AG08395 (cell line): ENCODE results near the gene DACH1.

Experiments
- DNase-seq: peaks from one replicate; pipeline ENCODE4 v3.0.0; 2012; ENCODE audit warnings: mixed read lengths, low spot score

The DACH1 gene

GRCh38 chr13:71774863-71775262 lies 92.1 kb downstream of the DACH1 start:
- DNase-seq, result no peak

- DNase-seq, result no peak
Observed at GRCh38 chr13:71773531-71773930, 93.5 kb downstream of the DACH1 start.

DNA sequence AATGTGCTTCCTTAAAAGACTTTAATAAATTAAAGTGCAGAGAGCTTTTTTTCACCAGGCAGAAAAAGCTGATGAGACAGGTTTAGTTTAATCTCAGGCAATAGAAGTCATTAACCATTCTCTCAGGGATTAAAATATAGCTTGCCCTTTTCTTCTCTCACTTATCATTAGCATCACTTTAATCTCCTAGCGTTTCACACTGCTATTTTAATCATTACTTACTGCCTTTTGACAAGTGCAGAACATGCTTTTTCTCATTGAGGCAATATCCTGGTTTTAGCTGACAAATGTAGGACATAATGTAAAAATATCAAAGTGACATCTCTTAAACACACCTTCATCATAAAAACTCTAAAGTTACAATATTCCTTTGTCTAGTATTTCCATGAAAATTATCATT lies 94.6 kb downstream of the DACH1 start:
- DNase-seq, result no peak

GRCh38 chr13:71771144-71771543 lies 95.9 kb downstream of the DACH1 start:
- no peak for DNase-seq

DNA sequence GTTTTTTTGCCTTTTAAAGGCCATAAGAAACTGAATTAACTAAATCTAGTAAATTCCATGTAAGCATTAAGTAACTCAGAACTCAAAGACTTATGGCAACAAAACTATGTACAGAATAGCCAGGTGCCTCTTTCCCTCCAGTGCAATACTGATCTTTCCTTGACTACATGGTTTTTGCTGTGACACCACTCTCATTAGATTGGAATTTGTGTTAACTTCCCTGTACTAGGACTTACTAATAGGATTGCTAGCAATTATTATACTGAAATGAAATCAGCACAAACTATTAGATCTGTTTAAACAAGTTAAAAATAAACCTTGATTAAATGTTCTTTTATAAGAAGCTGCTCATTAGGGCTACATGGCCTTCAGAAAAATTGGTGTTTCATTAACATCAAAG lies 96.3 kb downstream of the DACH1 start:
- DNase-seq, result no peak

GRCh38 chr13:71768881-71769280 lies 98.1 kb downstream of the DACH1 start:
- DNase-seq, result no peak

- DNase-seq, result no peak
Observed at GRCh38 chr13:71759651-71760511, 107.1 kb downstream of the DACH1 start.

DNA sequence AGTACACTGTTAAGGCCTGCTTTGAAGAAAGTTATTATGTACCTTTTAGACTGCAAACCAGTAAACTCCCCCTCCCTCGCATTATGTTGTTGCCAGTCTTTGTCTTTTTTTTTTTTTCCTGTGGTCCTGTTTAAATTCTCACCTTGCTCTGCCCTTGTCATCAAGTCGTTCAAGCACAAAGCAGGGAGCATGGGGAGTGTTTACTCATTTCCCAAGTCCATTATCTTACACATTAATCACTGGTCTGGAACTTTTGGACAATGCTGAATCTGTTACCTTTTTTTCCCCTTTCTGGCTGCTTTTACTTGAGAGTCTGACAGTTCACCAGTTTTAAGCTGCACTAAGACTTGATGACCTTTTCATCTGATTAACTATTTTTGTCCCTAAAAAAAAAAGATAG lies 108.2 kb downstream of the DACH1 start:
- DNase-seq, result no peak

DNA sequence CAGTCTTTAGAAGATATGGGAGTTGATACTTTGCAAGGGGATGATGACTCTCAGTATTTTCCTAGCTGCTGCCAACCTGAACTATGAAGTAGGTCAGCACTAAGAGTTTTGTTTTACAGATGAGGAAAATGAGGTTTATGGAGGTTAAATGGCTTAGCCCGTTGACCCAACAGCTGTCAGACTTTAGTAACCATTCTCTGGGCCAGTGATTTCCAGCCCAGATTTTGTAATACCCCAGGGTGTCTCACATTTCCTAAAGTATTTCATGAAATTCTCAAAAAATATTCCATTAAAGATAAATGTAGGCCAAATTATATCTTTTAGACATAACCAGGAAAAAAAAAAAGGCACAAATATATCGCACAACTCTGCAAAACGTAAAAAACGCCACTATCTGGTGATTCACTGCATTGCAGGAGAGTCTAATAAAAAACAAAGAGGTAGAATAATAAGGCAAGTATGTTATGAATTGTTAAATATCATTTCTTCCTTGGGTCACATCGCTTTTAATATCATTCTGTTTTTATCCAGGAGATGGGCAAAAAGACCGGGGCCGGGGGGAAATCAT lies 112.5 kb downstream of the DACH1 start:
- no peak for DNase-seq

DNA sequence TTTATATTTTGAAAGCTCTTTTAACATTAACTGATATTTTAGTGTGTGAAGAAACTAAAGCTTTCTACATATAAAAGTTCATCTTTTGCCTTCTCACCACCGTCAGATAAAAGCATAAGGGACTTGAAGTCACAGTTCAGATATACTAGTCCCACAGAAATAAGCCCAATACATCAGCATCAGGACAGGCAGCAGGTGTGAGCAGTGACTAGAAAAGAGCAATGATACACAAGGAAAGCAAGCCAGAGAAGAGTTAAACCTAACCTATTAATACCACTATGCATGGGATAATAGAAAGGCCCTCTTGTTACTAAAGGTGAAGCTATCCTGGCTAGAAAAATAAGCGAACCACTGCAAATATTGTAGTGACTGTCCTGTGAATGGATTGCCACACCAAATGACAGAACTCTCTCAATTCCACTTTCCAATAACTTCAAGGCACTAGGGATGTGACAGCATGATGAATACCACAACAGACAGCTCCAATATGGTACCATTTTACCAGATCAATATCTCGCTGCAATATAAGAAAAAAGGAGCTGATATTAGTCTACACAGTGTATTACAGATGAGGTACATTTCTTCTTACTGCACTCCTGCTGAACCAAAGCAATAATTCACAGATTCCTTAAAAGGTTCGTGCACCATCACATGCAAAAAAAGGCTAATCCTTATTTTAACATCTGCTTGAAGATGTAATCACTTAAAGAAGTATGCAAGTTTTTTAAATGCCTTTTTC lies 114.1 kb downstream of the DACH1 start:
- no peak for DNase-seq

DNA sequence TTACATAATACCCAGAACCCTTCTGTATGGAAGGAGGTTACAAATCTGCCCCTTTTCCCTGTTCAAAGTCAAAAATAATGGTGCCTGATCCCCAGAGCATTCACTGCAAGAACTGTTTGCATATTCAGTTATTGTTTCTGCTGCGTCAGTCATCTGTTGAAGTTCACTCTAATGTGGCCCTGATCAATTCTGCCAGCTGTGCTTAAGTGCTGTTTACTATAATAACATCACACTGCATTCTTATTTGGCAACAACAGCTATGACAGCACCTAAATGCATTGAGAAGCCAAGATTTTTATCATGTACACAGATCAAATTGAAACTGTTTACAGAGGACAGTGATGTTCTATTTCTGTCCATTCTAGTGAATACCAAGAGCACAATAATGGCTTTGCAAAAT lies 115.9 kb downstream of the DACH1 start:
- no peak for DNase-seq

GRCh38 chr13:71730267-71730666 lies 136.7 kb downstream of the DACH1 start:
- no peak for DNase-seq

DNA sequence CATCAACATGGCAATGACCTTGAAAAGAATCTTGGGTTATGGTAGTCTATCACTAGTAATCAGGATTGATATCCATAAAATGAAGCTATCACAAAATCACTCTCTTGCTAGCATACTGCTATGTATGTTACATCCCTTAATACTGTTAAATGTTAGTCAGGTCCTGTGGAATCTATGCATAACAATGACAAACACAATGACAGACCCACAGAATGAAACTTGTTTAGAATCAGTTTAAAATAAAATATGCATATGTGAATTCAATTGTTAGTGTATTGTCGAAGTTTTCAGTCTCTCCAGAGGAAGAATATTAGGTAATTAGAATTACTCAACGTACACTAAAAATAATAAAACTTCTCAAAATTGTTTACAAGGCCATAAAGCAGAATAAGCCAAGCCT lies 137.6 kb downstream of the DACH1 start:
- DNase-seq, result no peak

- DNase-seq, result no peak
Observed at GRCh38 chr13:71727662-71728061, 139.3 kb downstream of the DACH1 start.

DNA sequence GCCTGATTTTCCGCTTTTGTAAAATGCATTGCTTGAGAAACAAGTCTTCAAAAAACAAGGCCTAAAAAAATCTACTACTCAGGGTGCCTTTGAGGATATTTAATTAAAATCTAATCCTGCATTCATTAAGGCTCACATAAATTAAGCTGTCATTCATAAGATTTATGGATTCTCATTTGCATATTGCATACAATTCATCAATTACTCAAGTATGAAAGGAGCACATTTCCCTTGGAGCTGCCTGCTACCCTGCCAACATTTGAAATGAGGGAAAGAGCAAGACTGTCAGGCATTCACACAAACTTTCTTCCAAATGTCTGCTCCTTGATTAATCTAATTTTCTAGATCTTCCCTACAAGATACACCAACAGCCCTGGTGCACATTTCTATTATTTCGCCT lies 140.0 kb downstream of the DACH1 start:
- no peak for DNase-seq

- DNase-seq, result no peak
Observed at GRCh38 chr13:71722206-71722605, 144.8 kb downstream of the DACH1 start.

GRCh38 chr13:71721104-71721503 lies 145.9 kb downstream of the DACH1 start:
- no peak for DNase-seq

GRCh38 chr13:71718931-71719330 lies 148.1 kb downstream of the DACH1 start:
- no peak for DNase-seq

DNA sequence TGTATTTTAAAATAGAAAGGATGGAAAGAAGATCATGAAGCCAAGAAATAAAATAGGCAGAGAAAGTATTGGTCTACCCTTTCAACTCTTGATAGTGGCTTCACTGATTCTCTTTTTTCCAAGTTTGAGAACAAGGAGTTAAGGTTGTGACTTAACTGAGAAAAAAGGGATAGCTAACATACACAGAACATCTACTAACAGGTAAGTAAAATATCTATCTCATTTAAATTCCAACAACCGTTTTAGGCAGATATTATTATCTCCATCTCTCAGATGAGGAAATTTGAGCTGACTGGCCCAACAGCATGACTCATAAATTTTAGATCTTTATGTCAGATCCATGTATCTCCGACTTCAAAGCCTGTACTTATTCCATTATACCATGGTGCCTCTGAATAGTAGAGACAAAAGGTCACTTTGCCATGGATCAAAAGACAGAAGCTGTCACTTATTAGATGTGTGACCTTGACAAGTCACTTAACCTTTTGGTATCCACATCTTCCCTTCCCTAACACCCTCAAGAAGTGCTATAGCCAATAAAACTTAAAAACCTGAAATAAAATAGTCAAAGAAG lies 152.1 kb downstream of the DACH1 start:
- DNase-seq, result no peak

GRCh38 chr13:71712988-71713653 lies 153.9 kb downstream of the DACH1 start:
- no peak for DNase-seq

DNA sequence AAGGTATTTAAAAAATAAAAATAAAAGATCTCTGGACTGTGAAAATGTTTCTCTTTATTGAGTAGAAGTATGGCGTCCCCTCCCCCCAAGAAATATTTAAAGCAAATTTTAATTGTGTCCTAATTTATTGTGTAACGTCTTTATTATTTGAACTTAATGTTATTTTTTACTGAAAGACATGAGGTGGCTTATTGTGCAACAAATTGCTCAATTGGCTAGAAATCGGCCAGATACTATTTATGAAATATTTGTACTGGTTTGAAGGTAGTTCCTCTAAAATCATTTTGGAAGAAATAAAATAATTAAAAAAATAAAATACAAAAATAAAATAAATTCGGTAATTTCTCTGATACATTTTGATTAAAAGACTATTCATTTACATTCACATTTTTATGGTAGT lies 162.3 kb downstream of the DACH1 start:
- DNase-seq, result no peak

DNA sequence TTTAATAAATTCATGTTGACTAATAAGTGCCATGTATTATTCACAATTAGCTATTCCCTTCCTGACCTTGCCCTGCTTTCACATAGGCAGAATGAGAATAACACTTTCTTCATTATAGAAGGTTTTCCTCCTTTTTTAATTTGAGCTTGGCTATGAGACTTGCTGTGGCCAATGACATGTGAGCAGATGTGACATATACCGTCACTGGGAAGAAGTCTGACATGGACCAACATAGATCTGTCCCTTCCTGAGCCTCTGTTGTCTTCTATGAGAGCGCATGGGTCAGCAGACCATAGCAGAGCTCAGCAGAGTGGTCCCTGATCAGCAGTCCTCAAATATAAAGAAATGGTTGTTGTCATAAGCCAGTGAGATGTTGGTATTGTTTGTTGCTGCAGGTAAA lies 163.9 kb downstream of the DACH1 start:
- DNase-seq, result no peak
